HEK293T (cell line): ENCODE results near the gene CUX1.
"Not testable (repeated sequence)": the region's sequence is repeated elsewhere in the genome, so short reads cannot be mapped to it uniquely, and the experiment has no call there.

Experiments
- BHLHE40 ChIP-seq: fragments of 450-650 bp; IDR thresholded peaks from 2 replicates; pipeline ENCODE4 v1.6.1; 2016; ENCODE audit warnings: mild to moderate bottlenecking, moderate library complexity, borderline replicate concordance
- FOXA1 ChIP-seq: fragments of 450-650 bp; IDR thresholded peaks from 2 replicates; pipeline ENCODE4 v1.6.1; 2016; ENCODE audit warnings: mild to moderate bottlenecking
- SP1 ChIP-seq: fragments of 450-650 bp; IDR thresholded peaks from 2 replicates; pipeline ENCODE4 v1.6.1; 2017
- TARDBP ChIP-seq: fragments of 450-650 bp; IDR thresholded peaks from 2 replicates; pipeline ENCODE4 v1.6.1; 2016

GRCh38 chr7:102012112-102012830 is 194.8 kb downstream of the CUX1 start:
- TF ChIP-seq BHLHE40, FOXA1, TARDBP, SP1: not testable (repeated sequence)
